ENCODE results near the gene MAP1LC3A.
A peak's percentile ranks its signal among the peaks of the same experiment; 100 is the strongest.

The MAP1LC3A gene

GRCh38 chr20:34530342-34530741, 28.2 kb upstream of the MAP1LC3A start:
- no peak for DNase-seq

GRCh38 chr20:34531608-34532265, 26.8 kb upstream of the MAP1LC3A start:
- no peak for DNase-seq

GRCh38 chr20:34532320-34532719, 26.2 kb upstream of the MAP1LC3A start:
- no peak for DNase-seq

- no peak for DNase-seq
Observed at GRCh38 chr20:34532756-34533155, 25.8 kb upstream of the MAP1LC3A start.

GRCh38 chr20:34534391-34535165, 23.9 kb upstream of the MAP1LC3A start:
- DNase-seq: no peak

- DNase-seq: no peak
Observed at GRCh38 chr20:34535301-34535840, 23.1 kb upstream of the MAP1LC3A start.

- DNase-seq: no peak
Observed at GRCh38 chr20:34535857-34536256, 22.7 kb upstream of the MAP1LC3A start.

- peak; percentile 35 for DNase-seq
Observed at GRCh38 chr20:34536798-34537394, 21.6 kb upstream of the MAP1LC3A start.

- no peak for DNase-seq
Observed at GRCh38 chr20:34537651-34538050, 20.9 kb upstream of the MAP1LC3A start.

- DNase-seq: peak; percentile 48
Observed at GRCh38 chr20:34538671-34539123, 19.8 kb upstream of the MAP1LC3A start.

GRCh38 chr20:34539756-34540155, 18.8 kb upstream of the MAP1LC3A start:
- no peak for DNase-seq

GRCh38 chr20:34540596-34541263, 17.8 kb upstream of the MAP1LC3A start:
- DNase-seq: no peak

GRCh38 chr20:34541264-34541901, 17.1 kb upstream of the MAP1LC3A start:
- no peak for DNase-seq

GRCh38 chr20:34541917-34542316, 16.6 kb upstream of the MAP1LC3A start:
- no peak for DNase-seq

- no peak for DNase-seq
Observed at GRCh38 chr20:34542439-34542838, 16.1 kb upstream of the MAP1LC3A start.

- DNase-seq: peak; percentile 20
Observed at GRCh38 chr20:34543463-34544056, 15.0 kb upstream of the MAP1LC3A start.

GRCh38 chr20:34544109-34544796, 14.3 kb upstream of the MAP1LC3A start:
- no peak for DNase-seq

- DNase-seq: peak; percentile 97
Observed at GRCh38 chr20:34546751-34547181, 11.8 kb upstream of the MAP1LC3A start.

GRCh38 chr20:34547844-34548613, 10.5 kb upstream of the MAP1LC3A start:
- no peak for DNase-seq

GRCh38 chr20:34549291-34549928, 9.1 kb upstream of the MAP1LC3A start:
- no peak for DNase-seq

Measured in NCI-H69 (cell line).